ENCODE measurements around the gene PARD6B. TPM values are rescaled to one million over a fixed set of nuclear protein-coding genes. Genes with fewer than 3 reads are reported as not detected.
"Not testable (repeated sequence)": the region's sequence is repeated elsewhere in the genome, so short reads cannot be mapped to it uniquely, and the experiment has no call there.

Gene PARD6B
- total and polyA plus RNA-seq, 10 donors: 0.97 to 7.5 (median 4.1) TPM

GRCh38 chr20:50701041-50701963 lies 30.1 kb upstream of the PARD6B start:
- Histone ChIP-seq H3K27me3 (replicated peaks in 1 of 7) (peaks cover 0 to 18% (median 0%) of the 10 kb centered on the region in 7 donors), H3K4me3 (no peak overlapping the region), H3K36me3 (no peaks in the 10 kb centered on the region), H3K4me1 (no peaks in the 10 kb centered on the region), H3K27ac (no peak overlapping the region), H3K9me3 (no peaks in the 10 kb centered on the region)
- intact Hi-C loops (cut with DNase I; ENCODE audit: low total_unique reads): no loop called here
- TF ChIP-seq CTCF (IDR thresholded peaks at IDR 0.05 in 8 of 11, conservative IDR thresholded peaks at IDR 0.05 in 3 of 11) (no peak), POLR2A (IDR thresholded peaks at IDR 0.05) (no peak), POLR2AphosphoS5 (IDR thresholded peaks at IDR 0.05) (no peak)
- DNase-seq: no peak
- WGBS, 5 donors: 68 to 86% (median 77%) methylated on average over 11 of the region's 11 CpGs

- intact Hi-C loops (cut with DNase I; ENCODE audit: low total_unique reads); H3K4me3 ChIP-seq; H3K27me3 ChIP-seq (replicated peaks in 1 of 7); DNase-seq; H3K4me1 ChIP-seq; H3K27ac ChIP-seq; H3K9me3 ChIP-seq; H3K36me3 ChIP-seq: not testable (repeated sequence)
- WGBS, 5 donors: 72 to 92% (median 86%) methylated on average over 9 of the region's 9 CpGs
Observed at GRCh38 chr20:50703651-50704438, 27.5 kb upstream of the PARD6B start.

- Histone ChIP-seq H3K36me3 (no peaks in the 10 kb centered on the region), H3K4me1 (no peaks in the 10 kb centered on the region), H3K27me3 (replicated peaks in 1 of 7) (peaks cover 0 to 10% (median 0%) of the 10 kb centered on the region in 7 donors), H3K27ac (no peak overlapping the region), H3K9me3 (no peaks in the 10 kb centered on the region), H3K4me3 (no peak overlapping the region)
- TF ChIP-seq POLR2AphosphoS5 (IDR thresholded peaks at IDR 0.05) (no peak), CTCF (IDR thresholded peaks at IDR 0.05 in 8 of 11, conservative IDR thresholded peaks at IDR 0.05 in 3 of 11) (no peak), POLR2A (IDR thresholded peaks at IDR 0.05) (no peak)
- intact Hi-C loops (cut with DNase I; ENCODE audit: low total_unique reads): no loop called here
- 81 to 90% (median 84%) methylated on average over 4 of the region's 4 CpGs for WGBS, 5 donors
- DNase-seq: no peak
Observed at GRCh38 chr20:50704514-50704913, 26.9 kb upstream of the PARD6B start.

GRCh38 chr20:50704971-50705370 lies 26.4 kb upstream of the PARD6B start:
- H3K27ac ChIP-seq: no peak overlapping the region
- no peaks in the 10 kb centered on the region for H3K9me3 ChIP-seq
- H3K27me3 ChIP-seq (replicated peaks in 1 of 7): peaks cover 0 to 5% (median 0%) of the 10 kb centered on the region in 7 donors
- TF ChIP-seq POLR2A (IDR thresholded peaks at IDR 0.05): no peak
- TF ChIP-seq CTCF (IDR thresholded peaks at IDR 0.05 in 8 of 11, conservative IDR thresholded peaks at IDR 0.05 in 3 of 11): no peak
- no peak for TF ChIP-seq POLR2AphosphoS5 (IDR thresholded peaks at IDR 0.05)
- H3K4me3 ChIP-seq: no peak overlapping the region
- peaks cover 0 to 2% (median 0%) of the 10 kb centered on the region in 6 donors for H3K4me1 ChIP-seq
- intact Hi-C loops (cut with DNase I; ENCODE audit: low total_unique reads): no loop called here
- 89 to 100% (median 98%) methylated on average over 1 of the region's 1 CpG for WGBS, 5 donors
- DNase-seq: no peak
- H3K36me3 ChIP-seq: no peaks in the 10 kb centered on the region

All from spleen (tissue), 11 donors.